CD4-positive, alpha-beta memory T cell (primary cell): ENCODE measurements around the gene CTTNBP2. TPM values are rescaled to one million over a fixed set of nuclear protein-coding genes. Genes with fewer than 3 reads are reported as not detected.

ENCODE experiments used
- CTCF ChIA-PET: fragments of 350-600 bp; sonication (Branson Sonifier 250); formaldehyde crosslinking; loops from one replicate; lab custom pipeline; 2021; ENCODE audit warnings: inconsistent platforms; ENCODE audit not compliant: partially characterized antibody; lab: Charles Lee
- POLR2A ChIA-PET: fragments of 350-600 bp; sonication (Branson Sonifier 250); formaldehyde crosslinking; loops from one replicate; lab custom pipeline; 2021; ENCODE audit not compliant: partially characterized antibody; lab: Charles Lee
- DNase-seq, 5 donors: peaks; one replicate each; pipeline versions ENCODE4 v3.0.0 to v3.0.0-alpha.2; 2020 to 2022; ENCODE audit warnings: mixed read lengths in 1 of 5
- H3K27ac ChIP-seq: one replicate; pipeline ENCODE4 v1.7.0; 2013; ENCODE audit warnings: low read depth, low read length
- H3K27me3 ChIP-seq: 2 replicates; pipeline ENCODE4 v1.7.0; 2013; ENCODE audit warnings: mild to moderate bottlenecking, low read length, moderate library complexity; ENCODE audit not compliant: insufficient read depth
- H3K36me3 ChIP-seq: 2 replicates; pipeline ENCODE4 v1.7.0; 2013; ENCODE audit warnings: mild to moderate bottlenecking, low read length, moderate library complexity; ENCODE audit not compliant: insufficient read depth
- H3K4me1 ChIP-seq: 2 replicates; pipeline ENCODE4 v1.7.0; 2013; ENCODE audit warnings: mild to moderate bottlenecking, low read length, moderate library complexity; ENCODE audit not compliant: insufficient read depth
- H3K4me3 ChIP-seq, 2 donors: one replicate each; pipeline ENCODE4 v1.7.0; 2013; ENCODE audit warnings: low read length in 2 of 2, mild to moderate bottlenecking in 1 of 2
- H3K9me3 ChIP-seq, 2 donors: one replicate each; pipeline ENCODE4 v1.7.0; 2013; ENCODE audit warnings: low read length in 2 of 2, control low read depth in 1 of 2; ENCODE audit not compliant: control insufficient read depth in 1 of 2
- H3K27ac Mint-ChIP-seq, 7 donors: one replicate each; pipeline ENCODE4 v1.8.0; 2020 to 2021; ENCODE audit warnings: mixed read lengths in 7 of 7, mild to moderate bottlenecking in 6 of 7, inconsistent platforms in 3 of 7, moderate library complexity in 3 of 7
- H3K27me3 Mint-ChIP-seq, 2 donors: one replicate each; pipeline ENCODE4 v1.8.0; 2020 to 2021; ENCODE audit warnings: mixed read lengths in 2 of 2
- H3K36me3 Mint-ChIP-seq, 2 donors: one replicate each; pipeline ENCODE4 v1.8.0; 2020 to 2021; ENCODE audit warnings: mixed read lengths in 2 of 2, inconsistent platforms in 1 of 2, mild to moderate bottlenecking in 1 of 2
- H3K4me1 Mint-ChIP-seq, 4 donors: one replicate each; pipeline ENCODE4 v1.8.0; 2020 to 2021; ENCODE audit warnings: mixed read lengths in 4 of 4, mild to moderate bottlenecking in 1 of 4
- H3K4me3 Mint-ChIP-seq, 8 donors: one replicate each; pipeline ENCODE4 v1.8.0; 2020 to 2021; ENCODE audit warnings: mixed read lengths in 8 of 8, mild to moderate bottlenecking in 7 of 8, moderate library complexity in 6 of 8, inconsistent platforms in 3 of 8
- H3K9me3 Mint-ChIP-seq, 8 donors: one replicate each; pipeline ENCODE4 v1.8.0; 2020 to 2021; ENCODE audit warnings: mixed read lengths in 8 of 8, mild to moderate bottlenecking in 5 of 8, inconsistent platforms in 3 of 8, moderate library complexity in 1 of 8
- intact Hi-C: fragments of 100-400 bp; cut with micrococcal nuclease; formaldehyde crosslinking; loops from one replicate; pipeline ENCODE4 v1.15.1; 2023
- polyA plus RNA-seq, 2 donors: library from polyadenylated mRNA; unstranded; fragments of 300-500 nt; fragmentation: Illumina TruSeq; gene quantifications; one replicate each; pipeline ENCODE4 v1.2.3, GENCODE V29; 2021
- total RNA-seq, 2 experiments: library from RNA; stranded (reverse); gene quantifications; one replicate each; pipeline ENCODE4 v1.2.3, GENCODE V29; 2021

The CTTNBP2 gene
- total and polyA plus RNA-seq, 4 experiments from 2014 or later, result not detected

DNA sequence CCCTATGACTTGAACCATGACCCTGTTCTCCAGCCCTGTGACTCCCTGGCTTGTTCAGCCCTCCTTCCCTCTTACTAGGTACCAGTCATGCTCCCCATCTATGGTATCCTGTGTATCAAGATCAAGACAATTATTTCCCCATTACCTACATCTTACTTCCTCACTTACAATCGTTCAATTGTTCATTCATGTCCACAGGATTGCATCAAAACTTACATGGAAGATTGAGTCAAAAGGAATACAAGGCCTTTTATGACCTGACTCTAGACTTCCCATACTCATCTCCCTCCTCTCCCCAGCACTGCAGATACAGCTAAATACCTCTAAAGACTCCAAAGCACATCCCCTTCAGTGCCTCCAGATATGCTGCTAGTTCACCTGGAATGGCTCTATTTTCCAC lies 109.2 kb downstream of the CTTNBP2 start:
- H3K27ac Mint-ChIP-seq, result no peak overlapping the region
- intact Hi-C loops, result no loop called here
- Histone ChIP-seq H3K4me1 (no peaks in the 10 kb centered on the region), H3K36me3 (no peaks in the 10 kb centered on the region), H3K27me3 (no peaks in the 10 kb centered on the region), H3K4me3 (no peak overlapping the region), H3K27ac (no peak overlapping the region), H3K9me3 (no peaks in the 10 kb centered on the region)
- H3K4me1 Mint-ChIP-seq, result no peaks in the 10 kb centered on the region
- CTCF ChIA-PET, result no interaction called here
- no peak overlapping the region for H3K4me3 Mint-ChIP-seq
- no peak for DNase-seq
- H3K27me3 Mint-ChIP-seq, result peaks cover 3 to 6% of the 10 kb centered on the region in 2 donors
- no peaks in the 10 kb centered on the region for H3K36me3 Mint-ChIP-seq
- POLR2A ChIA-PET, result no interaction called here
- peaks cover 0 to 5% (median 1%) of the 10 kb centered on the region in 8 donors for H3K9me3 Mint-ChIP-seq

DNA sequence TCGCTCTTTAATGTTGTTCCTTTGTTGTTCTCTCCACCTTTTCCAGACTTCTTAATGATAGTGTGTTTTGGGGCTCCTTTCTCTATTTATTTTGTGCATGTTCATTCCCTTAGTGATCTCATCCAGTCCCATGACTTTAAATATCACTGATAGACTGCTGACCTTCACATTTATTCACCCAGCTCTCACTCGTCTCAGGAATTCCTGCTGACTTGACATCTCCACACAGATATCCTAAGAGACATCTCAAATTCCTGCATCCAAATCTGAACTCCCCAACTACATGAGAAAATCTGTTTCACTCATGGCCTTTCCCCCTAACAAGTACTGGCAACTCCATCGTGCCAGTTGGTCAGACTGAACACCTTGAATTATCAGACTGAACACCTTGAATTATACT lies 111.2 kb downstream of the CTTNBP2 start:
- peaks cover 3 to 6% of the 10 kb centered on the region in 2 donors for H3K27me3 Mint-ChIP-seq
- H3K27me3 ChIP-seq, result no peaks in the 10 kb centered on the region
- H3K36me3 ChIP-seq, result no peaks in the 10 kb centered on the region
- DNase-seq, result no peak
- no peaks in the 10 kb centered on the region for H3K9me3 ChIP-seq
- no peak overlapping the region for H3K4me3 ChIP-seq
- peaks cover 0 to 5% (median 1%) of the 10 kb centered on the region in 8 donors for H3K9me3 Mint-ChIP-seq
- POLR2A ChIA-PET, result no interaction called here
- no peak overlapping the region for H3K27ac Mint-ChIP-seq
- H3K4me3 Mint-ChIP-seq, result no peak overlapping the region
- H3K36me3 Mint-ChIP-seq, result no peaks in the 10 kb centered on the region
- intact Hi-C loops, result no loop called here
- CTCF ChIA-PET, result no interaction called here
- no peaks in the 10 kb centered on the region for H3K4me1 ChIP-seq
- no peaks in the 10 kb centered on the region for H3K4me1 Mint-ChIP-seq
- H3K27ac ChIP-seq, result no peak overlapping the region

GRCh38 chr7:117759950-117760640 lies 113.1 kb downstream of the CTTNBP2 start:
- H3K9me3 Mint-ChIP-seq, result peaks cover 0 to 5% (median 1%) of the 10 kb centered on the region in 8 donors
- intact Hi-C loops, result loop anchor here (10.0 kb wide), 1 partner anchor 435 kb away; no protein-coding TSS in a partner anchor
- H3K27me3 ChIP-seq, result no peaks in the 10 kb centered on the region
- H3K4me1 ChIP-seq, result no peaks in the 10 kb centered on the region
- H3K27me3 Mint-ChIP-seq, result peaks cover 3 to 6% of the 10 kb centered on the region in 2 donors
- H3K4me1 Mint-ChIP-seq, result no peaks in the 10 kb centered on the region
- H3K4me3 ChIP-seq, result no peak overlapping the region
- ChIA-PET POLR2A (no interaction called here), CTCF (no interaction called here)
- H3K36me3 Mint-ChIP-seq, result no peaks in the 10 kb centered on the region
- no peaks in the 10 kb centered on the region for H3K9me3 ChIP-seq
- H3K36me3 ChIP-seq, result no peaks in the 10 kb centered on the region
- no peak overlapping the region for H3K4me3 Mint-ChIP-seq
- no peak overlapping the region for H3K27ac Mint-ChIP-seq
- no peak for DNase-seq
- H3K27ac ChIP-seq, result no peak overlapping the region

DNA sequence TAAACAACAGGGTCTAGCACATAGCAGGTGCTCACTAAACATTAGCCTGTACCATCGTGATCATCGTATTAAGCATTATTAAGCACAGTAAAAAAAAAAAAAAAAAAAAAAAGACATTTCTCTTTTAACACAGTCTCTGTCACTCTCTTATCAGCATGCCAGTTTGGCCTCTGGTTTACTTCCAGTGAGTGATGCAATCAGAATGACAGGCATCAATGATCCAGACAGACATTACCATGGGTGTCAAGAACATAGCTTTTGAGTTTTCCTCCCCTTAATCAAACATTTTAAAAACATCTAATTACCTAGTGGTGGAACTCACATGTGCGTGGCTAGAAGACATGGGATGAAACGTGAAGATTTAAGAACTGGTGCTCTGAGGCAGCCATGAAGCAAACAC lies 115.8 kb downstream of the CTTNBP2 start:
- no peaks in the 10 kb centered on the region for H3K27me3 ChIP-seq
- H3K4me3 Mint-ChIP-seq, result no peak overlapping the region
- no peak overlapping the region for H3K27ac ChIP-seq
- no peaks in the 10 kb centered on the region for H3K36me3 Mint-ChIP-seq
- no peak overlapping the region for H3K27ac Mint-ChIP-seq
- no peaks in the 10 kb centered on the region for H3K9me3 ChIP-seq
- ChIA-PET CTCF (no interaction called here), POLR2A (no interaction called here)
- H3K27me3 Mint-ChIP-seq, result peaks cover under 1 to 2% of the 10 kb centered on the region in 2 donors
- no peaks in the 10 kb centered on the region for H3K36me3 ChIP-seq
- no peaks in the 10 kb centered on the region for H3K4me1 Mint-ChIP-seq
- H3K9me3 Mint-ChIP-seq, result no peaks in the 10 kb centered on the region
- no peaks in the 10 kb centered on the region for H3K4me1 ChIP-seq
- no peak overlapping the region for H3K4me3 ChIP-seq
- intact Hi-C loops, result loop anchor here (10.0 kb wide), 1 partner anchor 437 kb away; no protein-coding TSS in a partner anchor
- DNase-seq, result no peak

- Mint-ChIP-seq H3K27me3 (peaks cover 0 to 2% of the 10 kb centered on the region in 2 donors), H3K27ac (no peak overlapping the region), H3K4me1 (no peaks in the 10 kb centered on the region), H3K36me3 (no peaks in the 10 kb centered on the region), H3K4me3 (no peak overlapping the region), H3K9me3 (no peaks in the 10 kb centered on the region)
- Histone ChIP-seq H3K9me3 (no peaks in the 10 kb centered on the region), H3K4me1 (no peaks in the 10 kb centered on the region), H3K36me3 (no peaks in the 10 kb centered on the region), H3K27ac (no peak overlapping the region), H3K4me3 (no peak overlapping the region), H3K27me3 (no peaks in the 10 kb centered on the region)
- POLR2A ChIA-PET, result no interaction called here
- intact Hi-C loops, result loop anchor here (10.0 kb wide), 1 partner anchor 438 kb away; no protein-coding TSS in a partner anchor
- CTCF ChIA-PET, result no interaction called here
- DNase-seq, result no peak
Observed at GRCh38 chr7:117756586-117757085, 116.6 kb downstream of the CTTNBP2 start.

- Mint-ChIP-seq H3K27ac (no peak overlapping the region), H3K36me3 (no peaks in the 10 kb centered on the region), H3K4me3 (no peak overlapping the region), H3K9me3 (no peaks in the 10 kb centered on the region), H3K4me1 (no peaks in the 10 kb centered on the region), H3K27me3 (peaks cover 0 to 2% of the 10 kb centered on the region in 2 donors)
- H3K4me1 ChIP-seq, result no peaks in the 10 kb centered on the region
- H3K27ac ChIP-seq, result no peak overlapping the region
- DNase-seq, result no peak
- no peak overlapping the region for H3K4me3 ChIP-seq
- no peaks in the 10 kb centered on the region for H3K36me3 ChIP-seq
- H3K9me3 ChIP-seq, result no peaks in the 10 kb centered on the region
- intact Hi-C loops, result loop anchor here (10.0 kb wide), 1 partner anchor 440 kb away; no protein-coding TSS in a partner anchor
- CTCF ChIA-PET, result no interaction called here
- H3K27me3 ChIP-seq, result no peaks in the 10 kb centered on the region
- POLR2A ChIA-PET, result no interaction called here
Observed at GRCh38 chr7:117755136-117755535, 118.1 kb downstream of the CTTNBP2 start.

DNA sequence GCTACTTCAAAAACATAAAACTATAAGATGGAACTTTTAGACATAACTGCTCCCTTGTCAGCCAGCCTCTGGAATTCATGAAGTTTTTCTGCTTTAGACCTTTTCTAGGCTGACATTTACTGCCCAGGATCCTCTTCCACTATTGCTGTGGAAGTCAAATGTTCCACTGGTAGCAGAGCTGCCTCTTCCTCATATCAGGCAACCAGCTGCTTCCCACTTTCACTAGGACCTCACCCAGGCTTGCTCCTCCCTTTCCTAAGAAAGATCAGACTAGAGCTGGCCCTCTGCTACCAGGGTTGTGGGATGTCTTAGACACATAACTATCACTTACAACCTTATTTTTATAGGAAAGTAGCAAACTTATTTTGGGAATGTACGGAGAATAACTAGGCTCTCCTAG lies 121.5 kb downstream of the CTTNBP2 start:
- Histone ChIP-seq H3K36me3 (no peaks in the 10 kb centered on the region), H3K4me1 (no peaks in the 10 kb centered on the region), H3K27me3 (no peaks in the 10 kb centered on the region), H3K27ac (no peak overlapping the region), H3K9me3 (no peaks in the 10 kb centered on the region), H3K4me3 (no peak overlapping the region)
- H3K36me3 Mint-ChIP-seq, result no peaks in the 10 kb centered on the region
- DNase-seq, result no peak
- peaks cover 0 to 2% of the 10 kb centered on the region in 2 donors for H3K27me3 Mint-ChIP-seq
- ChIA-PET POLR2A (no interaction called here), CTCF (no interaction called here)
- H3K27ac Mint-ChIP-seq, result no peak overlapping the region
- intact Hi-C loops, result loop anchor here (10.0 kb wide), 1 partner anchor 443 kb away; no protein-coding TSS in a partner anchor
- H3K4me1 Mint-ChIP-seq, result no peaks in the 10 kb centered on the region
- H3K9me3 Mint-ChIP-seq, result no peaks in the 10 kb centered on the region
- no peak overlapping the region for H3K4me3 Mint-ChIP-seq
